RWPE2 (cell line): ENCODE measurements around the gene NAT9.

ENCODE experiments used
- ATAC-seq: fragments of 200-7000 bp; cut with Tn5 transposase; 3 replicates; pipeline ENCODE4 v1.9.1; 2021; ENCODE audit warnings: low read depth
- DNase-seq: peaks from one replicate; pipeline ENCODE4 v3.0.0-alpha.2; 2020; ENCODE audit warnings: low spot score
- H3K27ac ChIP-seq: fragments of 450-650 bp; 2 replicates; pipeline ENCODE4 v1.5.1; 2017; ENCODE audit warnings: mild to moderate bottlenecking; ENCODE audit not compliant: poor library complexity, severe bottlenecking
- H3K27me3 ChIP-seq: fragments of 250-450 bp; sonication (Bioruptor Pico); 2 replicates; pipeline ENCODE4 v1.5.1; 2021; ENCODE audit warnings: mild to moderate bottlenecking, moderate library complexity; ENCODE audit not compliant: insufficient read depth, poor library complexity, severe bottlenecking
- H3K36me3 ChIP-seq: fragments of 250-450 bp; sonication (Bioruptor Pico); 2 replicates; pipeline ENCODE4 v1.5.1; 2020; ENCODE audit warnings: low read depth, mild to moderate bottlenecking, moderate library complexity
- H3K4me1 ChIP-seq: fragments of 250-450 bp; sonication (Bioruptor Pico); 2 replicates; pipeline ENCODE4 v1.5.1; 2021; ENCODE audit warnings: mild to moderate bottlenecking, moderate library complexity; ENCODE audit not compliant: insufficient read depth, poor library complexity, severe bottlenecking
- H3K4me3 ChIP-seq: fragments of 250-450 bp; sonication (Bioruptor Pico); 2 replicates; pipeline ENCODE4 v1.5.1; 2021; ENCODE audit warnings: mild to moderate bottlenecking, moderate library complexity; ENCODE audit not compliant: severe bottlenecking
- H3K9me3 ChIP-seq: fragments of 250-450 bp; sonication (Bioruptor Pico); 2 replicates; pipeline ENCODE4 v1.5.1; 2021; ENCODE audit warnings: mild to moderate bottlenecking, moderate library complexity; ENCODE audit not compliant: severe bottlenecking
- CTCF ChIP-seq: fragments of 450-650 bp; IDR thresholded peaks from one replicate; pipeline ENCODE4 v1.5.1; 2017; ENCODE audit warnings: mild to moderate bottlenecking, moderate library complexity; ENCODE audit not compliant: poor library complexity, severe bottlenecking

Gene NAT9

GRCh38 chr17:74800531-74800930 is 24.4 kb upstream of the NAT9 start:
- peaks cover 5% of the 10 kb centered on the region; the same call in 1 of the 2 replicates for H3K36me3 ChIP-seq
- no peak overlapping the region for H3K4me3 ChIP-seq
- DNase-seq (no peak), ATAC-seq (no peak)
- TF ChIP-seq CTCF = no peak
- H3K9me3 ChIP-seq = no peaks in the 10 kb centered on the region
- no peak overlapping the region for H3K27ac ChIP-seq
- H3K4me1 ChIP-seq = no peaks in the 10 kb centered on the region
- H3K27me3 ChIP-seq = no peaks in the 10 kb centered on the region

DNA sequence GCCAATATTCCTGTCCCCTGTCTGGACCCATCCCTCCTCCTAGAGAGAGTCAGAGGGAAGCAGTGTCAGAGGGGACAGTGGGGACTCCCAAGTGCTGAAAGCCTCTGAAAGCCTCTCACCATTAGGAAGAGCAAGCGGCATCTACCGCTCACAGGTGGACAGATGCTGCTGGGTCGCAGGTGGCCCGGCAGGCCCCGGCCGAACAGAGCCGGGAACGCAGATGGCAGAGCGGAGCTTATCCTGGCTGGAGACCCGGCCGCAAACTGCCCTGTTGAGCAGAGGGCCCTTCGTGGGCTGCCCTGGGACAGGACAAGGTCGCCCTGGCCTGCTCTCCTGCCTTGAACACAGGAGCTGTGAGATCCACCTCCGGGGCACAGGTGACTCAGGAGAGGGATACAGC is 23.0 kb upstream of the NAT9 start:
- Histone ChIP-seq H3K4me3 (no peak overlapping the region), H3K4me1 (no peaks in the 10 kb centered on the region), H3K36me3 (peaks cover 12% of the 10 kb centered on the region), H3K27me3 (no peaks in the 10 kb centered on the region), H3K9me3 (no peaks in the 10 kb centered on the region), H3K27ac (no peak overlapping the region)
- ATAC-seq (no peak), DNase-seq (no peak)
- no peak for TF ChIP-seq CTCF

- DNase-seq (no peak), ATAC-seq (no peak)
- Histone ChIP-seq H3K27ac (no peak overlapping the region), H3K27me3 (no peaks in the 10 kb centered on the region), H3K4me1 (no peaks in the 10 kb centered on the region), H3K36me3 (peaks cover 12% of the 10 kb centered on the region), H3K4me3 (no peak overlapping the region), H3K9me3 (no peaks in the 10 kb centered on the region)
- no peak for TF ChIP-seq CTCF
Observed at GRCh38 chr17:74798239-74798707, 22.1 kb upstream of the NAT9 start.

DNA sequence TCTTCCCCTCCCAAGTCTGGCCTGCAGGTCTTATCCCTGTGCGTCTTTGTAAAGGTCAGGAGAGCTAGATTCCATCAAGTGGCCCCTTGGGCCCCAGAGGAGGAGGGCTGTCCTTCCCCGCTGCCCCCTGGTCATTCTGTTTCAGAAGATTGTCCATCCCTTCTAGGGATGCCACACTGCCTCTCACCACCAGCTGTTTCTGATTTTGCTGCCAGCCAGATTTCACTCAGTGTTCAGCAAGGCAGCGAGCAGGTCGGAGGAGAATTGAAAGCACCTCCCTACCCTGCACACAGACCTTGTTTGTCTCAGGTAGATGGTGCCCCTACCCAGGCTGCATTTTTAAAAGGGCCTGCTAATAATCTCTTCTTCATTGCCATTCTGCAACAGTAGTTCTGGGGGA is 21.7 kb upstream of the NAT9 start:
- Histone ChIP-seq H3K4me1 (no peaks in the 10 kb centered on the region), H3K36me3 (peaks cover 12% of the 10 kb centered on the region), H3K9me3 (no peaks in the 10 kb centered on the region), H3K4me3 (no peak overlapping the region), H3K27ac (no peak overlapping the region), H3K27me3 (no peaks in the 10 kb centered on the region)
- ATAC-seq (no peak), DNase-seq (no peak)
- TF ChIP-seq CTCF = no peak

- Histone ChIP-seq H3K36me3 (peaks cover 20% of the 10 kb centered on the region), H3K27ac (no peak overlapping the region), H3K4me3 (no peak overlapping the region), H3K27me3 (no peaks in the 10 kb centered on the region), H3K9me3 (no peaks in the 10 kb centered on the region), H3K4me1 (no peaks in the 10 kb centered on the region)
- TF ChIP-seq CTCF = no peak
- ATAC-seq (no peak), DNase-seq (no peak)
Observed at GRCh38 chr17:74796866-74797265, 20.7 kb upstream of the NAT9 start.
